KOPT-K1 (cell line): ENCODE results near the gene AIFM1.
A peak's percentile ranks its signal among the peaks of the same experiment; 100 is the strongest.

Experiments
- H3K27ac ChIP-seq: fragments of 200-600 bp; sonication (generic); 2 replicates; pipeline ENCODE4 v1.5.1; 2016; ENCODE audit warnings: antibody characterized with exemption, mild to moderate bottlenecking, low read depth, low read length; ENCODE audit not compliant: poor library complexity, severe bottlenecking
- H3K36me3 ChIP-seq: fragments of 200-600 bp; sonication (generic); 2 replicates; pipeline ENCODE4 v1.5.1; 2017; ENCODE audit warnings: antibody characterized with exemption, mild to moderate bottlenecking, low read length, moderate library complexity; ENCODE audit not compliant: insufficient read depth
- H3K9me3 ChIP-seq: fragments of 200-600 bp; sonication (generic); 2 replicates; pipeline ENCODE4 v1.5.1; 2017; ENCODE audit warnings: antibody characterized with exemption, low read length, mild to moderate bottlenecking; ENCODE audit not compliant: insufficient read depth, poor library complexity, severe bottlenecking

The AIFM1 gene

GRCh38 chrX:130081421-130082045 lies 84.1 kb downstream of the AIFM1 start:
- Histone ChIP-seq H3K27ac (peak overlapping the region; percentile 88), H3K36me3 (no peaks in the 10 kb centered on the region; the same call in 1 of the 2 replicates), H3K9me3 (no peaks in the 10 kb centered on the region)

GRCh38 chrX:130080791-130081367 lies 84.8 kb downstream of the AIFM1 start:
- peak overlapping the region; percentile 88 for H3K27ac ChIP-seq
- H3K36me3 ChIP-seq: no peaks in the 10 kb centered on the region; the same call in 1 of the 2 replicates
- no peaks in the 10 kb centered on the region for H3K9me3 ChIP-seq

GRCh38 chrX:130079824-130080406 lies 85.7 kb downstream of the AIFM1 start:
- Histone ChIP-seq H3K36me3 (no peaks in the 10 kb centered on the region; the same call in 1 of the 2 replicates), H3K27ac (no peak overlapping the region), H3K9me3 (no peaks in the 10 kb centered on the region)
